Tibial nerve (tissue), 4 donors: ENCODE results near the gene ZRANB1.

Experiments used
- CTCF ChIP-seq, 5 experiments: fragments of 200-600 bp in 3 of 5; fragments of 450-650 bp in 2 of 5; sonication (generic) in 3 of 5; IDR thresholded peaks; one replicate each; pipeline ENCODE4 v1.5.1; 2016 to 2019; ENCODE audit warnings: antibody characterized with exemption in 5 of 5, mild to moderate bottlenecking in 3 of 5, moderate library complexity in 2 of 5
- EP300 ChIP-seq, 2 donors: sonication (generic); formaldehyde crosslinking; IDR thresholded peaks; one replicate each; pipeline ENCODE4 v1.6.1; 2017; ENCODE audit warnings: antibody characterized with exemption in 2 of 2, mild to moderate bottlenecking in 1 of 2

DNA sequence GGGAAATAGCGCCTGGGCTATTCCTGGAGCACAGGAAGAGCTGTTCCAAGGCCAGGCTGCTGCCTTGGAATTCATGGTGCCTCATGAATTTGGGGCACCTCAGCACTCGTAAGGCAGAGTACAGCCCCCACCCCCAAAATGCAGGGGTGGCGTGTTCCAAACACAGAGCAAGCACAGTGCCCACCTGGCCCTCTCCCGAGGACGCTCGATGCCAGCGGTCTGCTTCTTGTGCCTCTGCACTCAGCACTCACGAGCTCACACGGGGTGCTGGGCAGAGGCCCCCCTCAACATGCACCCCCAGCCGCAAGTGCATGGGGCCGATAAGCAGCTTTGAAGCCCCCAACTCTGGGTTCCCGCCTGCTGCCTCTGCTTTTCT lies 60.1 kb downstream of the ZRANB1 start:
- TF ChIP-seq CTCF (IDR thresholded peaks at IDR 0.05) (no peak), EP300 (IDR thresholded peaks at IDR 0.05) (no peak)
